H1 (cell line): ENCODE data around the gene GP2. TPM values are rescaled to one million over a fixed set of nuclear protein-coding genes. Genes with fewer than 3 reads are reported as not detected.

ENCODE experiments used
- CTCF ChIA-PET: fragments of 300-600 bp; sonication (Branson Sonifier 250); formaldehyde crosslinking; loops from one replicate; lab custom pipeline; 2021; ENCODE audit not compliant: partially characterized antibody; lab: Charles Lee
- POLR2A ChIA-PET: fragments of 300-600 bp; sonication (Branson Sonifier 250); formaldehyde crosslinking; loops from one replicate; lab custom pipeline; 2021; ENCODE audit warnings: inconsistent platforms; ENCODE audit not compliant: partially characterized antibody; lab: Charles Lee
- DNase-seq, 2 experiments: peaks; one replicate each; pipeline versions ENCODE4 v3.0.0 to v3.0.0-alpha.2; 2010 to 2022; ENCODE audit warnings: low spot score in 2 of 2, low read depth in 1 of 2, mixed read lengths in 1 of 2
- FAIRE-seq: peaks from 2 replicates; lab custom pipeline; 2011; peaks lifted over from hg19 to GRCh38; lab: Jason Lieb, UNC
- H2AFZ ChIP-seq: 2 replicates; pipeline ENCODE4 v1.8.1; 2012; ENCODE audit warnings: low read length, inconsistent platforms
- H2AK5ac ChIP-seq: 2 replicates; pipeline ENCODE4 v1.6.1; 2013; ENCODE audit warnings: low read depth, low read length
- H2BK120ac ChIP-seq: replicated peaks from 2 replicates; pipeline ENCODE3; 2013; ENCODE audit warnings: low read depth, low read length, inconsistent platforms
- H2BK12ac ChIP-seq: 2 replicates; pipeline ENCODE4 v1.6.1; 2013; ENCODE audit warnings: low read depth, low read length
- H2BK15ac ChIP-seq: 2 replicates; pipeline ENCODE4 v1.6.1; 2013; ENCODE audit warnings: low read length
- H2BK20ac ChIP-seq: 2 replicates; pipeline ENCODE4 v1.6.1; 2013; ENCODE audit warnings: low read length
- H2BK5ac ChIP-seq: 2 replicates; pipeline ENCODE4 v1.6.1; 2013; ENCODE audit warnings: low read depth, low read length
- H3K14ac ChIP-seq: 2 replicates; pipeline ENCODE4 v1.6.1; 2013; ENCODE audit warnings: inconsistent platforms; ENCODE audit not compliant: insufficient read length
- H3K18ac ChIP-seq: 2 replicates; pipeline ENCODE4 v1.6.1; 2013; ENCODE audit warnings: low read length; ENCODE audit errors: extremely low read depth
- H3K23ac ChIP-seq: 2 replicates; pipeline ENCODE4 v1.6.1; 2013; ENCODE audit warnings: inconsistent platforms; ENCODE audit not compliant: insufficient read length
- H3K23me2 ChIP-seq: 2 replicates; pipeline ENCODE4 v1.6.1; 2013; ENCODE audit warnings: low read depth, low read length
- H3K27ac ChIP-seq: 2 replicates; pipeline ENCODE4 v1.6.1; 2011; ENCODE audit warnings: low read depth, low read length, inconsistent platforms
- H3K27me3 ChIP-seq, 4 experiments: replicated peaks in 1 of 4; 1 replicate in 1 of 4; 2 replicates in 3 of 4; pipeline versions ENCODE4 v1.6.1 to v1.8.1; 2011 to 2013; ENCODE audit warnings: low read length in 3 of 4, mild to moderate bottlenecking in 3 of 4, inconsistent platforms in 2 of 4, mixed read lengths in 2 of 4, moderate library complexity in 1 of 4; ENCODE audit not compliant: control insufficient read depth in 3 of 4, insufficient read depth in 3 of 4; ENCODE audit errors: extremely low read depth in 1 of 4
- H3K36me3 ChIP-seq, 4 experiments: 2 replicates each; pipeline versions ENCODE4 v1.6.1 to v1.8.1; 2011 to 2013; ENCODE audit warnings: mild to moderate bottlenecking in 4 of 4, low read length in 3 of 4, moderate library complexity in 2 of 4, control low read depth in 1 of 4, inconsistent platforms in 1 of 4; ENCODE audit not compliant: insufficient read depth in 4 of 4, control insufficient read depth in 2 of 4
- H3K4ac ChIP-seq: replicated peaks from 2 replicates; pipeline ENCODE3; 2013; ENCODE audit warnings: low read length, low read depth, mixed read lengths, inconsistent platforms; ENCODE audit not compliant: insufficient read length
- H3K4me1 ChIP-seq, 4 experiments: replicated peaks in 1 of 4; 1 replicate in 1 of 4; 2 replicates in 3 of 4; pipeline versions ENCODE4 v1.6.1 to v1.8.1; 2011 to 2013; ENCODE audit warnings: low read length in 3 of 4, inconsistent platforms in 2 of 4, mixed read lengths in 1 of 4; ENCODE audit not compliant: insufficient read depth in 4 of 4, control insufficient read depth in 3 of 4
- H3K4me2 ChIP-seq, 2 experiments: 2 replicates each; pipeline versions ENCODE4 v1.6.1 to v1.8.1; 2011 to 2013; ENCODE audit warnings: low read depth in 2 of 2, low read length in 2 of 2, control low read depth in 1 of 2, inconsistent platforms in 1 of 2, mild to moderate bottlenecking in 1 of 2; ENCODE audit not compliant: insufficient read depth in 1 of 2
- H3K4me3 ChIP-seq, 4 experiments: fragments of 200-600, 300-600 bp in 1 of 4; sonication (generic), shearing (Covaris generic), sonication (Bioruptor Twin) in 1 of 4; 2 replicates each; pipeline versions ENCODE4 v1.5.1 to v1.8.1; 2011 to 2016; ENCODE audit warnings: low read length in 4 of 4, low read depth in 3 of 4, control low read depth in 2 of 4, inconsistent platforms in 2 of 4, mild to moderate bottlenecking in 2 of 4, mixed read lengths in 1 of 4, moderate library complexity in 1 of 4; ENCODE audit not compliant: insufficient read depth in 2 of 4; ENCODE audit errors: extremely low read depth in 1 of 4
- H3K56ac ChIP-seq: replicated peaks from 2 replicates; pipeline ENCODE3; 2013; ENCODE audit warnings: low read depth, mild to moderate bottlenecking, mixed read lengths, low read length, inconsistent platforms; ENCODE audit not compliant: insufficient read length
- H3K79me1 ChIP-seq: 2 replicates; pipeline ENCODE4 v1.6.1; 2013; ENCODE audit warnings: low read depth, low read length, control low read depth
- H3K79me2 ChIP-seq, 2 experiments: 2 replicates each; pipeline versions ENCODE4 v1.6.1 to v1.8.1; 2012 to 2013; ENCODE audit warnings: low read length in 2 of 2, mild to moderate bottlenecking in 2 of 2, inconsistent platforms in 1 of 2; ENCODE audit not compliant: insufficient read depth in 2 of 2, control insufficient read depth in 1 of 2
- H3K9ac ChIP-seq, 4 experiments: replicated peaks in 1 of 4; 1 replicate in 1 of 4; 2 replicates in 3 of 4; pipeline versions ENCODE4 v1.6.1 to v1.8.1; 2011 to 2013; ENCODE audit warnings: low read depth in 3 of 4, low read length in 3 of 4, control low read depth in 2 of 4, mild to moderate bottlenecking in 2 of 4, moderate library complexity in 2 of 4, inconsistent platforms in 1 of 4; ENCODE audit errors: extremely low read depth in 1 of 4
- H3K9me3 ChIP-seq, 2 experiments: 2 replicates each; pipeline versions ENCODE4 v1.6.1 to v1.8.1; 2012 to 2013; ENCODE audit warnings: mild to moderate bottlenecking in 2 of 2, moderate library complexity in 2 of 2, control low read depth in 1 of 2, inconsistent platforms in 1 of 2, low read depth in 1 of 2, low read length in 1 of 2, mixed read lengths in 1 of 2; ENCODE audit not compliant: insufficient read depth in 2 of 2
- H4K20me1 ChIP-seq, 2 experiments: replicated peaks in 1 of 2; 2 replicates each; pipeline versions ENCODE3 to v1.8.1; 2011 to 2013; ENCODE audit warnings: inconsistent platforms in 2 of 2, low read length in 2 of 2, mild to moderate bottlenecking in 1 of 2; ENCODE audit not compliant: insufficient read depth in 2 of 2, control insufficient read depth in 1 of 2
- H4K5ac ChIP-seq: 2 replicates; pipeline ENCODE4 v1.6.1; 2013; ENCODE audit warnings: low read length, low read depth, mixed read lengths, inconsistent platforms; ENCODE audit not compliant: insufficient read length
- H4K8ac ChIP-seq: 2 replicates; pipeline ENCODE4 v1.8.0; 2013; ENCODE audit warnings: mild to moderate bottlenecking, moderate library complexity, low read length, inconsistent platforms; ENCODE audit not compliant: insufficient read depth; ENCODE audit errors: extremely low read depth
- H4K91ac ChIP-seq: replicated peaks from 2 replicates; pipeline ENCODE3; 2013; ENCODE audit warnings: low read length, mixed read lengths, inconsistent platforms; ENCODE audit not compliant: insufficient read length
- CHD1 ChIP-seq: IDR thresholded peaks from 2 replicates; pipeline ENCODE4 v1.6.1; 2012; ENCODE audit warnings: low read depth, low read length, improper control_type of control experiment
- CTBP2 ChIP-seq: IDR thresholded peaks from 2 replicates; pipeline ENCODE4 v1.7.0; 2011; ENCODE audit warnings: borderline replicate concordance, mild to moderate bottlenecking, moderate library complexity, mixed read lengths, low read length; ENCODE audit not compliant: insufficient read depth, insufficient read length
- EGR1 ChIP-seq: IDR thresholded peaks from 2 replicates; pipeline ENCODE4 v1.6.1; 2011; ENCODE audit warnings: low read depth, low read length, borderline replicate concordance
- EZH2 ChIP-seq: fragments of 200-600 bp; sonication (generic); IDR thresholded peaks from 2 replicates; pipeline ENCODE4 v1.7.1; 2012; ENCODE audit warnings: low read depth, mild to moderate bottlenecking, moderate library complexity, low read length, inconsistent platforms; ENCODE audit not compliant: severe bottlenecking
- FOSL1 ChIP-seq: IDR thresholded peaks from 2 replicates; pipeline ENCODE4 v1.6.1; 2011; ENCODE audit warnings: mild to moderate bottlenecking, low read depth, low read length, moderate library complexity; ENCODE audit not compliant: insufficient read depth
- SIRT6 ChIP-seq: IDR thresholded peaks from one replicate; pipeline ENCODE4 v1.7.1; 2012; ENCODE audit warnings: low read length, inconsistent platforms
- SP2 ChIP-seq: IDR thresholded peaks from 2 replicates; pipeline ENCODE4 v1.6.1; 2012; ENCODE audit warnings: mild to moderate bottlenecking, low read length, inconsistent platforms
- TAF7 ChIP-seq: optimal IDR thresholded peaks from 2 replicates; pipeline ENCODE3; 2011; ENCODE audit warnings: low read depth, mild to moderate bottlenecking, inconsistent platforms, low read length, moderate library complexity, borderline replicate concordance
- WGBS, 2 experiments: shearing (Covaris generic) in 1 of 2; methylation state at CpG; one replicate each; pipeline versions ENCODE4 v1.1.6 to v1.1.7; 2013 to 2015; ENCODE audit warnings: low lambda C conversion rate in 2 of 2, mixed read lengths in 2 of 2, inconsistent platforms in 1 of 2, low coverage in 1 of 2, missing lambda C conversion rate in 1 of 2; ENCODE audit not compliant: insufficient replicate concordance in 2 of 2, insufficient coverage in 1 of 2, insufficient read length in 1 of 2; ENCODE audit errors: extremely low coverage in 1 of 2, missing lambda C conversion rate in 1 of 2; 5-methylcytosine and 5-hydroxymethylcytosine counted together
- polyA plus RNA-seq, 7 experiments: library from polyadenylated mRNA; depleted of rRNA in 3 of 7; stranded (reverse) in 5 of 7; unstranded in 2 of 7; fragments of >200 nt in 5 of 7; fragments of 200-250 nt in 2 of 7; gene quantifications; 1 replicate in 5 of 7; 2 replicates in 1 of 7; 4 replicates in 1 of 7; pipeline versions ENCODE4 v1.2.1 to v1.2.3, GENCODE V29; 2011 to 2013; ENCODE audit warnings: missing spikeins in 2 of 7, mixed read lengths in 2 of 7
- total RNA-seq: library from RNA; stranded (reverse); fragmentation: NEBNext Ultra II Directional; extraction: Animal tissue kit (Norgen Biotek cat#: 25700); gene quantifications from 2 replicates; pipeline ENCODE4 v1.2.1, GENCODE V29; 2021
- TF ChIP-seq, protein P1 (sequence below): IDR thresholded peaks from 2 replicates; pipeline ENCODE4 v1.6.1; 2011; ENCODE audit warnings: low read length, improper control_type of control experiment

The GP2 gene
- total and polyA plus RNA-seq, 2 of the 8 experiments (the other 6 are each of a cell fraction or from before 2014, with no cell fraction given): not detected

DNA sequence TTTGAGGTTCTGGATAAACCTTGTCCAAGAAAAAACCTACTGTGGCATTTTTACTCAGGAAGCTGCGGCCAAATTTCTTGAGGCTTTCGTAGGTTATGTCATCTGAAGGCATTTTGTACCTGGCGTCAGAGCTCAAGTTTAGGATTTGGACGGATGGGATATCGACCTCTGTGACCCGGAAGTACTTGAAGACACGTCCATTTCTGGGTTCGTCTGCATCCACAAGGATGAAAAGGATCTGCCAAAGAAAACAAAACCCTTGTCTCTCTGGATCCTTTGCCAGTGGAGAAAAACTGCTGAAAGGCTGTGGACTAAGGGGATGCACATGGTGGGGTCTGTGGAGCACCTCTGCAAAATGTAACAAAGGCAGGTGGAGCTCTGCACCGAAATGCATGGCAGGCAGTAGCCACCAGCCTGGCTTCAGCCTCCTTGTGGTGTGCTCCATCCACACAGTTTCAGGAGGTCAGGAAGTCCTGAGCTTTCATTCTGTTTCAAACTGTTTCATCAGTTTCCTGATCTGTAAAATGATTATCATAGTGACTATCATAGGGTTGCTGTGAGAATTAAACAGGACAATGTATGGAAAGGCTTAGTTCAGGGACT is 42.2 kb upstream of the GP2 start:
- DNase-seq: no peak
- Histone ChIP-seq H3K9me3 (no peaks in the 10 kb centered on the region), H3K14ac (no peak overlapping the region), H2AK5ac (no peak overlapping the region), H4K91ac (no peak overlapping the region), H2AFZ (peak overlapping the region; percentile 54; the same call in 1 of the 2 replicates), H2BK15ac (no peak overlapping the region), H2BK20ac (no peak overlapping the region), H3K4ac (no peak overlapping the region), H3K36me3 (no peaks in the 10 kb centered on the region), H3K27ac (no peak overlapping the region), H3K23me2 (no peaks in the 10 kb centered on the region), H3K4me3 (no peak overlapping the region), H4K20me1 (no peaks in the 10 kb centered on the region), H3K23ac (no peak overlapping the region), H3K18ac (no peak overlapping the region), H3K27me3 (no peaks in the 10 kb centered on the region), H3K9ac (no peak overlapping the region), H2BK5ac (no peak overlapping the region), H3K79me1 (no peaks in the 10 kb centered on the region), H2BK120ac (no peak overlapping the region), H2BK12ac (no peak overlapping the region), H4K5ac (no peak overlapping the region), H3K4me1 (no peaks in the 10 kb centered on the region), H4K8ac (no peak overlapping the region), H3K4me2 (no peak overlapping the region), H3K56ac (no peak overlapping the region), H3K79me2 (no peaks in the 10 kb centered on the region)
- ChIA-PET CTCF (interaction anchor here (1.0 to 1.8 kb wide), 6 partner anchors 11 to 62 kb away, joined by 3 to 7 read pairs (median 4); no protein-coding TSS in a partner anchor), POLR2A (interaction anchor here (0.5 kb wide), 1 partner anchor 15 kb away, joined by 3 read pairs; no protein-coding TSS in a partner anchor)
- 88% methylated on average over 9 of the region's 9 CpGs; no CpG with 5 or more reads in 1 of the 2 experiments for WGBS, 2 experiments
- no peak for TF ChIP-seq FOSL1
- TF ChIP-seq, protein P1, sequence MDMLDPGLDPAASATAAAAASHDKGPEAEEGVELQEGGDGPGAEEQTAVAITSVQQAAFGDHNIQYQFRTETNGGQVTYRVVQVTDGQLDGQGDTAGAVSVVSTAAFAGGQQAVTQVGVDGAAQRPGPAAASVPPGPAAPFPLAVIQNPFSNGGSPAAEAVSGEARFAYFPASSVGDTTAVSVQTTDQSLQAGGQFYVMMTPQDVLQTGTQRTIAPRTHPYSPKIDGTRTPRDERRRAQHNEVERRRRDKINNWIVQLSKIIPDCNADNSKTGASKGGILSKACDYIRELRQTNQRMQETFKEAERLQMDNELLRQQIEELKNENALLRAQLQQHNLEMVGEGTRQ: no peak
- TF ChIP-seq SIRT6: no peak
- no peak for TF ChIP-seq SP2
- TF ChIP-seq CHD1: no peak
- TF ChIP-seq TAF7: no peak
- no peak for TF ChIP-seq EZH2
- no peak for TF ChIP-seq EGR1
- no peak for TF ChIP-seq CTBP2
- no peak for FAIRE-seq
